BJ (cell line): Measurements from ENCODE around the gene IL19. TPM values are rescaled to one million over a fixed set of nuclear protein-coding genes. Genes with fewer than 3 reads are reported as not detected.

Source experiments
- CTCF ChIA-PET: fragments of 350-600 bp; formaldehyde crosslinking; extraction: SDS; loops from one replicate; lab custom pipeline; 2021; ENCODE audit warnings: antibody characterized with exemption, inconsistent platforms; lab: Yijun Ruan, JAX
- POLR2A ChIA-PET: fragments of 300-600 bp; sonication (Branson Sonifier 250); formaldehyde crosslinking; extraction: SDS; loops from one replicate; lab custom pipeline; 2021; ENCODE audit warnings: antibody characterized with exemption; lab: Charles Lee
- DNase-seq: peaks from one replicate; pipeline ENCODE4 v3.0.0-alpha.2; 2011; ENCODE audit warnings: low read depth
- H3K27me3 ChIP-seq: 2 replicates; pipeline ENCODE4 v1.6.0; 2011; ENCODE audit warnings: low read length; ENCODE audit not compliant: control insufficient read depth, insufficient read depth
- H3K36me3 ChIP-seq: 2 replicates; pipeline ENCODE4 v1.5.1; 2011; ENCODE audit warnings: low read length; ENCODE audit not compliant: control insufficient read depth, insufficient read depth
- H3K4me3 ChIP-seq: 2 replicates; pipeline ENCODE4 v1.5.1; 2011; ENCODE audit warnings: low read depth, mild to moderate bottlenecking, control low read depth, low read length
- CTCF ChIP-seq: IDR thresholded peaks from 2 replicates; pipeline ENCODE4 v1.5.1; 2011; ENCODE audit warnings: low read depth, mild to moderate bottlenecking, control low read depth, inconsistent platforms, low read length, moderate library complexity; ENCODE audit not compliant: insufficient read depth
- polyA plus RNA-seq: library from polyadenylated mRNA; depleted of rRNA; stranded (reverse); fragments of >200 nt; gene quantifications from 2 replicates; pipeline ENCODE4 v1.2.3, GENCODE V29; 2011

IL19 gene
- polyA plus RNA-seq, 1 experiment, result not detected

- no peak overlapping the region for H3K4me3 ChIP-seq
- no peak for TF ChIP-seq CTCF
- no peaks in the 10 kb centered on the region for H3K36me3 ChIP-seq
- ChIA-PET POLR2A (no interaction called here), CTCF (interaction anchor here (1.2 to 1.4 kb wide), 3 partner anchors 9 to 49 kb away, joined by 3 to 6 read pairs (median 5); no protein-coding TSS in a partner anchor)
- DNase-seq, result no peak
- no peaks in the 10 kb centered on the region; the same call in 1 of the 2 replicates for H3K27me3 ChIP-seq
Measured at GRCh38 chr1:206786212-206786886, 15.8 kb downstream of the IL19 start.

- no peak for DNase-seq
- CTCF ChIA-PET, result interaction anchor here (1.0 to 1.7 kb wide), 5 partner anchors 9 to 62 kb away, joined by 3 to 5 read pairs (median 3); no protein-coding TSS in a partner anchor
Measured at GRCh38 chr1:206787891-206788290, 17.3 kb downstream of the IL19 start.

GRCh38 chr1:206788487-206789050, 18.0 kb downstream of the IL19 start:
- no peak for TF ChIP-seq CTCF
- CTCF ChIA-PET, result interaction anchor here (1.2 to 1.7 kb wide), 3 partner anchors 13 to 54 kb away, joined by 3 to 5 read pairs (median 3); no protein-coding TSS in a partner anchor

More at GRCh38 chr1:206787891-206788290, 17.3 kb downstream of the IL19 start:
- no peaks in the 10 kb centered on the region; the same call in 1 of the 2 replicates for H3K27me3 ChIP-seq
- POLR2A ChIA-PET, result no interaction called here
- no peaks in the 10 kb centered on the region for H3K36me3 ChIP-seq
- TF ChIP-seq CTCF, result no peak
- no peak overlapping the region for H3K4me3 ChIP-seq

GRCh38 chr1:206790502-206791250, 20.1 kb downstream of the IL19 start:
- DNase-seq, result no peak
- Histone ChIP-seq H3K27me3 (no peaks in the 10 kb centered on the region; the same call in 1 of the 2 replicates), H3K36me3 (no peaks in the 10 kb centered on the region), H3K4me3 (no peak overlapping the region)
- TF ChIP-seq CTCF, result no peak
- CTCF ChIA-PET, result no interaction called here
- POLR2A ChIA-PET, result no interaction called here

More at GRCh38 chr1:206788487-206789050, 18.0 kb downstream of the IL19 start:
- Histone ChIP-seq H3K36me3 (no peaks in the 10 kb centered on the region), H3K27me3 (no peaks in the 10 kb centered on the region; the same call in 1 of the 2 replicates), H3K4me3 (no peak overlapping the region)
- no peak for DNase-seq
- POLR2A ChIA-PET, result no interaction called here
